Smooth muscle cell (in vitro differentiated cells): ENCODE data around the gene ABCC3. TPM values are rescaled to one million over a fixed set of nuclear protein-coding genes. Genes with fewer than 3 reads are reported as not detected.

ENCODE experiments used
- DNase-seq: peaks from one replicate; lab custom pipeline; 2025; ENCODE audit not compliant: unreplicated experiment; lab: John Stamatoyannopoulos, UW
- H2AFZ ChIP-seq: fragments of 200-600 bp; sonication (generic); 2 replicates; pipeline ENCODE4 v1.6.0; 2016; ENCODE audit warnings: antibody characterized with exemption, low read depth, mild to moderate bottlenecking
- H3F3A ChIP-seq: fragments of 200-600 bp; sonication (generic); 2 replicates; pipeline ENCODE4 v1.6.0; 2017; ENCODE audit warnings: antibody characterized with exemption, low read depth
- H3K27ac ChIP-seq: fragments of 200-600 bp; sonication (generic); 2 replicates; pipeline ENCODE4 v1.5.1; 2016; ENCODE audit warnings: low read depth, mild to moderate bottlenecking
- H3K27me3 ChIP-seq: fragments of 200-600 bp; sonication (generic); 2 replicates; pipeline ENCODE4 v1.6.1; 2016; ENCODE audit warnings: low read depth, mild to moderate bottlenecking
- H3K36me3 ChIP-seq: fragments of 200-600 bp; sonication (generic); 2 replicates; pipeline ENCODE4 v1.5.1; 2016; ENCODE audit warnings: low read depth
- H3K4me1 ChIP-seq: fragments of 200-600 bp; sonication (generic); 2 replicates; pipeline ENCODE4 v1.5.1; 2016; ENCODE audit warnings: low read depth
- H3K4me2 ChIP-seq: fragments of 200-600 bp; sonication (generic); 2 replicates; pipeline ENCODE4 v1.6.0; 2016; ENCODE audit warnings: mild to moderate bottlenecking
- H3K4me3 ChIP-seq: fragments of 200-600 bp; sonication (generic); 2 replicates; pipeline ENCODE4 v1.5.1; 2016; ENCODE audit warnings: mild to moderate bottlenecking
- H3K79me2 ChIP-seq: fragments of 200-600 bp; sonication (generic); 2 replicates; pipeline ENCODE4 v1.6.0; 2016; ENCODE audit warnings: low read depth, mild to moderate bottlenecking
- H3K9ac ChIP-seq: fragments of 200-600 bp; sonication (generic); 2 replicates; pipeline ENCODE4 v1.6.0; 2016; ENCODE audit warnings: low read depth
- H3K9me3 ChIP-seq: fragments of 200-600 bp; sonication (generic); replicated peaks from 2 replicates; pipeline ENCODE4 v1.5.1; 2016; ENCODE audit warnings: low read depth
- H4K20me1 ChIP-seq: fragments of 200-600 bp; sonication (generic); 2 replicates; pipeline ENCODE4 v1.6.0; 2016; ENCODE audit warnings: low read depth
- WGBS: methylation state at CpG from one replicate; pipeline ENCODE4 v1.1.7; 2016; ENCODE audit warnings: low lambda C conversion rate; 5-methylcytosine and 5-hydroxymethylcytosine counted together
- polyA plus RNA-seq: library from polyadenylated mRNA; unstranded; fragments of >200 nt; fragmentation: Nextera tagmentation; extraction: Ambion mirVana; gene quantifications from 2 replicates; pipeline ENCODE4 v1.2.1, GENCODE V29; 2016
- total RNA-seq: library from RNA; depleted of rRNA; stranded (reverse); fragments of >200 nt; gene quantifications from 2 replicates; pipeline ENCODE4 v1.2.3, GENCODE V29; 2014
- TF ChIP-seq, protein P1 (sequence below): fragments of 200-600 bp; sonication (generic); IDR thresholded peaks from 2 replicates; pipeline ENCODE4 v1.5.1; 2017; ENCODE audit warnings: borderline replicate concordance, mild to moderate bottlenecking, antibody characterized with exemption; ENCODE audit not compliant: insufficient read depth, poor library complexity, severe bottlenecking

ABCC3 gene
- total and polyA plus RNA-seq, 2 experiments from 2014 or later, result 1.3 TPM

GRCh38 chr17:50659179-50659578 is 24.5 kb downstream of the ABCC3 start:
- no peaks in the 10 kb centered on the region for H3K36me3 ChIP-seq
- H3F3A ChIP-seq, result no peaks in the 10 kb centered on the region
- DNase-seq, result no peak
- H3K9me3 ChIP-seq, result no peaks in the 10 kb centered on the region
- 86% methylated on average over 10 of the region's 10 CpGs for WGBS
- no peaks in the 10 kb centered on the region for H4K20me1 ChIP-seq
- TF ChIP-seq, protein P1, sequence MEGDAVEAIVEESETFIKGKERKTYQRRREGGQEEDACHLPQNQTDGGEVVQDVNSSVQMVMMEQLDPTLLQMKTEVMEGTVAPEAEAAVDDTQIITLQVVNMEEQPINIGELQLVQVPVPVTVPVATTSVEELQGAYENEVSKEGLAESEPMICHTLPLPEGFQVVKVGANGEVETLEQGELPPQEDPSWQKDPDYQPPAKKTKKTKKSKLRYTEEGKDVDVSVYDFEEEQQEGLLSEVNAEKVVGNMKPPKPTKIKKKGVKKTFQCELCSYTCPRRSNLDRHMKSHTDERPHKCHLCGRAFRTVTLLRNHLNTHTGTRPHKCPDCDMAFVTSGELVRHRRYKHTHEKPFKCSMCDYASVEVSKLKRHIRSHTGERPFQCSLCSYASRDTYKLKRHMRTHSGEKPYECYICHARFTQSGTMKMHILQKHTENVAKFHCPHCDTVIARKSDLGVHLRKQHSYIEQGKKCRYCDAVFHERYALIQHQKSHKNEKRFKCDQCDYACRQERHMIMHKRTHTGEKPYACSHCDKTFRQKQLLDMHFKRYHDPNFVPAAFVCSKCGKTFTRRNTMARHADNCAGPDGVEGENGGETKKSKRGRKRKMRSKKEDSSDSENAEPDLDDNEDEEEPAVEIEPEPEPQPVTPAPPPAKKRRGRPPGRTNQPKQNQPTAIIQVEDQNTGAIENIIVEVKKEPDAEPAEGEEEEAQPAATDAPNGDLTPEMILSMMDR, result no peak
- no peak overlapping the region for H3K27ac ChIP-seq
- no peak overlapping the region for H2AFZ ChIP-seq
- H3K4me1 ChIP-seq, result peaks cover 9% of the 10 kb centered on the region
- H3K4me2 ChIP-seq, result no peak overlapping the region
- no peaks in the 10 kb centered on the region for H3K27me3 ChIP-seq
- H3K9ac ChIP-seq, result no peak overlapping the region
- H3K4me3 ChIP-seq, result no peak overlapping the region
- no peaks in the 10 kb centered on the region for H3K79me2 ChIP-seq

- Histone ChIP-seq H3K36me3 (no peaks in the 10 kb centered on the region), H3K4me1 (peaks cover 9% of the 10 kb centered on the region), H3K27ac (no peak overlapping the region), H3K27me3 (no peaks in the 10 kb centered on the region), H3F3A (no peaks in the 10 kb centered on the region), H3K4me2 (no peak overlapping the region), H3K9ac (no peak overlapping the region), H3K9me3 (no peaks in the 10 kb centered on the region), H3K4me3 (no peak overlapping the region), H2AFZ (no peak overlapping the region), H3K79me2 (no peaks in the 10 kb centered on the region), H4K20me1 (no peaks in the 10 kb centered on the region)
- WGBS, result 68% methylated on average over 11 of the region's 11 CpGs
- TF ChIP-seq, protein P1, result no peak
- no peak for DNase-seq
Measured at GRCh38 chr17:50660042-50660886, 25.6 kb downstream of the ABCC3 start.

DNA sequence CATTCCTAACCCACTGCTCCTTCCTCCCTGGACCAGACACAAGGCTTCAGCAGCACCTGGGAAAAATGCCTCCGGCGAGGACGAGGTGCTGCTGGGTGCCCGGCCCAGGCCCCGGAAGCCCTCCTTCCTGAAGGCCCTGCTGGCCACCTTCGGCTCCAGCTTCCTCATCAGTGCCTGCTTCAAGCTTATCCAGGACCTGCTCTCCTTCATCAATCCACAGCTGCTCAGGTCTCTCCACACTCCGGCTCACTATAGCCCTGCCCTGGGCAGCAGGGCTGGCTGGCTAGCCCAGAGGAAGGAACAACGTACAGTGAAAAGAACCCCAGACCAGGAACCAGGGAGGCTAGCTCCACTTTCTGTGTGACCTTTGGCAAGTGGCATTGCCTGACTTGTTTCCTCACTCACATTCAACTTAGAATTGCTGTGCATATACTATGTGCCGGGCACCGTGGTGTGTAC is 26.2 kb downstream of the ABCC3 start:
- no peak overlapping the region for H3K27ac ChIP-seq
- H3K79me2 ChIP-seq, result no peaks in the 10 kb centered on the region
- no peak overlapping the region for H2AFZ ChIP-seq
- TF ChIP-seq, protein P1, result no peak
- DNase-seq, result no peak
- H3K9ac ChIP-seq, result no peak overlapping the region
- H3K9me3 ChIP-seq, result no peaks in the 10 kb centered on the region
- H3K4me2 ChIP-seq, result no peak overlapping the region
- H3K4me3 ChIP-seq, result no peak overlapping the region
- WGBS, result 82% methylated on average over 10 of the region's 10 CpGs
- peaks cover 9% of the 10 kb centered on the region for H3K4me1 ChIP-seq
- H3F3A ChIP-seq, result no peaks in the 10 kb centered on the region
- no peaks in the 10 kb centered on the region for H3K27me3 ChIP-seq
- no peaks in the 10 kb centered on the region for H3K36me3 ChIP-seq
- H4K20me1 ChIP-seq, result no peaks in the 10 kb centered on the region
